Left renal pelvis (tissue), 4 donors: ENCODE data around the gene PRKCE. TPM values are rescaled to one million over a fixed set of nuclear protein-coding genes. Genes with fewer than 3 reads are reported as not detected.

Experiments used
- DNase-seq, 4 donors: peaks; one replicate each; pipeline ENCODE4 v3.0.0-alpha.2; 2013; ENCODE audit warnings: low read depth in 4 of 4, low spot score in 3 of 4
- polyA plus RNA-seq, 4 donors: library from polyadenylated mRNA; unstranded; fragments of 120-200 nt; gene quantifications; one replicate each; pipeline ENCODE4 v1.2.1, GENCODE V29; 2013; ENCODE audit not compliant: insufficient read length in 4 of 4

The PRKCE gene
- polyA plus RNA-seq, 4 donors: 8.2 to 16.0 (median 9.0) TPM

GRCh38 chr2:46001741-46002506, 350.4 kb downstream of the PRKCE start:
- peak; percentile 50 to 58 (median 54) for DNase-seq

GRCh38 chr2:46002507-46002883, 351.0 kb downstream of the PRKCE start:
- no peak for DNase-seq

GRCh38 chr2:46002947-46003346, 351.5 kb downstream of the PRKCE start:
- DNase-seq: no peak

GRCh38 chr2:46003903-46004473, 352.5 kb downstream of the PRKCE start:
- no peak for DNase-seq

- DNase-seq: no peak
Measured at GRCh38 chr2:46006473-46007025, 355.1 kb downstream of the PRKCE start.

- no peak for DNase-seq
Measured at GRCh38 chr2:46007412-46007811, 355.9 kb downstream of the PRKCE start.

GRCh38 chr2:46008091-46008870, 356.8 kb downstream of the PRKCE start:
- no peak for DNase-seq

GRCh38 chr2:46009315-46009714, 357.8 kb downstream of the PRKCE start:
- DNase-seq: no peak

- DNase-seq: no peak
Measured at GRCh38 chr2:46009772-46010171, 358.3 kb downstream of the PRKCE start.

GRCh38 chr2:46010223-46010924, 358.9 kb downstream of the PRKCE start:
- no peak for DNase-seq

GRCh38 chr2:46010925-46011490, 359.5 kb downstream of the PRKCE start:
- no peak for DNase-seq

- no peak for DNase-seq
Measured at GRCh38 chr2:46012618-46013240, 361.3 kb downstream of the PRKCE start.

- DNase-seq: no peak
Measured at GRCh38 chr2:46013726-46014125, 362.3 kb downstream of the PRKCE start.

- DNase-seq: no peak
Measured at GRCh38 chr2:46014911-46015654, 363.6 kb downstream of the PRKCE start.

GRCh38 chr2:46015671-46016070, 364.2 kb downstream of the PRKCE start:
- no peak for DNase-seq

GRCh38 chr2:46016091-46016490, 364.6 kb downstream of the PRKCE start:
- DNase-seq: no peak

GRCh38 chr2:46018773-46019591, 367.5 kb downstream of the PRKCE start:
- no peak for DNase-seq

- no peak for DNase-seq
Measured at GRCh38 chr2:46020416-46020815, 368.9 kb downstream of the PRKCE start.
